Panc1 (cell line): ENCODE results near the gene NEIL1. TPM values are rescaled to one million over a fixed set of nuclear protein-coding genes. Genes with fewer than 3 reads are reported as not detected.
A peak's percentile ranks its signal among the peaks of the same experiment; 100 is the strongest.

Experiments used
- ATAC-seq: fragments of 200-7000 bp; cut with Tn5 transposase; 2 replicates; pipeline ENCODE4 v1.9.1; 2020; ENCODE audit warnings: mild to moderate bottlenecking, moderate library complexity
- BruUV-seq: library from RNA; stranded (reverse); fragments of 400-500 nt; replicated peaks from 2 replicates; lab custom pipeline; 2021; lab: Mats Ljungman, UMichigan
- CTCF ChIA-PET: fragments of 300-600 bp; sonication (Branson Sonifier 250); formaldehyde crosslinking; loops from one replicate; lab custom pipeline; 2022; ENCODE audit warnings: antibody characterized with exemption; lab: Charles Lee
- POLR2A ChIA-PET: fragments of 300-600 bp; sonication (Branson Sonifier 250); formaldehyde crosslinking; loops from one replicate; lab custom pipeline; 2022; ENCODE audit warnings: antibody characterized with exemption; lab: Charles Lee
- DNase-seq: peaks from one replicate; pipeline ENCODE4 v3.0.0-alpha.2; 2010; ENCODE audit warnings: low read depth, low spot score
- H3K27ac ChIP-seq: 2 replicates; pipeline ENCODE4 v1.5.1; 2011; ENCODE audit warnings: mild to moderate bottlenecking, low read length, inconsistent platforms
- H3K27me3 ChIP-seq: fragments of 200-500 bp; sonication (Bioruptor generic); 2 replicates; pipeline ENCODE4 v1.6.0; 2014; ENCODE audit warnings: low read length, inconsistent platforms; ENCODE audit not compliant: control insufficient read depth, insufficient read depth
- H3K36me3 ChIP-seq: fragments of 200-500 bp; sonication (Bioruptor generic); 2 replicates; pipeline ENCODE4 v1.5.1; 2014; ENCODE audit warnings: inconsistent platforms, mild to moderate bottlenecking, low read length, moderate library complexity; ENCODE audit not compliant: control insufficient read depth, insufficient read depth
- H3K4me1 ChIP-seq: 2 replicates; pipeline ENCODE4 v1.5.1; 2011; ENCODE audit warnings: inconsistent platforms, mild to moderate bottlenecking, low read length, moderate library complexity; ENCODE audit not compliant: control insufficient read depth, insufficient read depth
- H3K4me3 ChIP-seq, 2 experiments: 2 replicates each; pipeline ENCODE4 v1.5.1; 2011 to 2012; ENCODE audit warnings: low read depth in 2 of 2, low read length in 2 of 2, mild to moderate bottlenecking in 2 of 2, inconsistent platforms in 1 of 2, moderate library complexity in 1 of 2
- H3K9me3 ChIP-seq: fragments of 200-500 bp; sonication (Bioruptor generic); 2 replicates; pipeline ENCODE4 v1.5.1; 2014; ENCODE audit warnings: low read depth, mild to moderate bottlenecking, inconsistent platforms, low read length, moderate library complexity; ENCODE audit not compliant: control insufficient read depth, insufficient read depth
- CTCF ChIP-seq: fragments of 450-650 bp; IDR thresholded peaks from 2 replicates; pipeline ENCODE4 v1.5.1; 2017; ENCODE audit warnings: mild to moderate bottlenecking
- POLR2AphosphoS5 ChIP-seq: IDR thresholded peaks from 2 replicates; pipeline ENCODE4 v1.6.1; 2012; ENCODE audit warnings: mild to moderate bottlenecking, low read depth, low read length, moderate library complexity
- REST ChIP-seq, 2 experiments: IDR thresholded peaks; 2 replicates each; pipeline ENCODE4 v1.6.1; 2011 to 2012; ENCODE audit warnings: low read depth in 2 of 2, control low read depth in 1 of 2, low read length in 1 of 2, mild to moderate bottlenecking in 1 of 2, moderate library complexity in 1 of 2; ENCODE audit not compliant: insufficient read depth in 1 of 2
- SIN3A ChIP-seq: IDR thresholded peaks from 2 replicates; pipeline ENCODE4 v1.6.1; 2012; ENCODE audit warnings: low read depth, mild to moderate bottlenecking, low read length, moderate library complexity, borderline replicate concordance; ENCODE audit not compliant: insufficient read depth
- TCF7L2 ChIP-seq: IDR thresholded peaks from 2 replicates; pipeline ENCODE4 v1.6.1; 2011; ENCODE audit warnings: mild to moderate bottlenecking, low read depth, low read length, inconsistent platforms
- in situ Hi-C: cut with HindIII; loops from 2 replicates; pipeline ENCODE4 v1.10.0; 2016; ENCODE audit warnings: low sequenced_read_pairs, low pct_unique_long_range_greater_than_20kb
- intact Hi-C: fragments of 100-400 bp; cut with micrococcal nuclease; formaldehyde crosslinking; loops from one replicate; pipeline ENCODE4 v1.10.0; 2022; ENCODE audit not compliant: unreplicated experiment
- total RNA-seq: library from RNA; stranded (reverse); gene quantifications from one replicate; pipeline ENCODE4 v1.2.1, GENCODE V29; 2021; ENCODE audit not compliant: unreplicated experiment

The NEIL1 gene
- total RNA-seq, 1 experiment from 2014 or later, result 3.4 TPM

DNA sequence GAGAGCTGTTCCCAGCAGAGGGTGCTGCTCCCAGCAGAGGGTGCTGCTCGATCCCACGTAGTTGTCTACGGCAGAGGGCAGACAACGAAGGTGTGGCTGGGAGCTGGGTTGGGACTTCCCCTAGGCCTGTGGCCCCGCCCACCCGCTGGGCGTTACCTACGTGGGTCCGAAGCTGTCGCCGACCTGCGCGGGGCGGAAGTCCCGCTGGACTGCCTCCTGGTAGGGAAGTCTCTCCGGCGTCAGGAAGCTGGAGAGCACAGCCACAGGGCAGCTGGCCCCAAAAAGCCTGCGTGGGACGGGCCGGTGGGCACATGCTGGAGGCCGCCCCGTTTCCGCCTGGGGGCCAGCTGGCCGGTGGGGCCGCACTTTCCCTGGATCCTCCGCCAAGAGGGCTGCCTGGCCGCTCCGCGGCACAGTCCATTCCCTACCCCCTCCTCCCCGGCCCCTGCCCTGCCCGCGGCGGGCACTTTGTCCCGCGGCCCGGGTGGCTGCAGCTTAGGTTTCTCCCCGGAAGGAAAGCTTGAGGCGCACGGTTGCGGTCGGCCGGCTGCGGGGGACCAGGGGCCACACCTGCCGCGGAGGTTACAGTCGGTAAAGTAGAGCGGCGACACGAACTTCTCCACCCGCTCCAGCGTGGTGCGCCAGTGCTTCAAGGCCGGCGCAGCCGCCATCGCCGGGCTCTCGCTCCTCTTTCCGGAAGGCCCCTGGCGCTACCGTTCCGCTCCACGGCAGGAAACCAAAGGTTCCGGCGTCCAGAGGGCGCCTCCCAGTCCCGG lies 21.3 kb downstream of the NEIL1 start, which contains the start of gene MAN2C1:
MAN2C1 (minus strand) TSS at position 695 of the 776 bp plus-strand sequence; CDS start at position 671, 24 bp downstream.
- POLR2A ChIA-PET, result interaction anchor here (0.6 to 1.3 kb wide), 5 partner anchors 84 to 324 kb away, joined by 3 to 7 read pairs (median 4); partner anchors contain the start of gene SIN3A
- CTCF ChIA-PET, result interaction anchor here (0.5 to 1.1 kb wide), 13 partner anchors 20 to 451 kb away, joined by 3 to 10 read pairs (median 3); partner anchors contain the start of gene SNX33
- ATAC-seq, result peak; percentile 96
- peak within 1 kb of the TSS; percentile 74 to 91 for H3K4me3 ChIP-seq
- H3K9me3 ChIP-seq, result no peaks in the 10 kb centered on the region
- no peaks in the 10 kb centered on the region for H3K27me3 ChIP-seq
- TF ChIP-seq SIN3A (no peak; the same call in 1 of the 2 replicates), CTCF (peak; percentile 93), REST (IDR thresholded peaks at IDR 0.05; ENCODE audit: insufficient read depth in 1 of 2, low read depth in 2 of 2, low read length in 1 of 2) (no peak), TCF7L2 (peak; percentile 66), POLR2AphosphoS5 (peak; percentile 97)
- BruUV-seq, result no TSS peak
- peaks cover 15% of the 10 kb centered on the region for H3K4me1 ChIP-seq
- intact Hi-C loops (no loop called here), in situ Hi-C loops (no loop called here)
- peak; percentile 84 for DNase-seq
- peak within 1 kb of the TSS; percentile 93 for H3K27ac ChIP-seq
- peaks cover 20% of the 10 kb centered on the region for H3K36me3 ChIP-seq

GRCh38 chr15:75368689-75369239 lies 21.9 kb downstream of the NEIL1 start:
- Histone ChIP-seq H3K36me3 (peaks cover 20% of the 10 kb centered on the region), H3K27me3 (no peaks in the 10 kb centered on the region), H3K4me1 (peaks cover 15% of the 10 kb centered on the region), H3K4me3 (peak overlapping the region; percentile 74 to 91), H3K27ac (peak overlapping the region; percentile 93), H3K9me3 (no peaks in the 10 kb centered on the region)
- ATAC-seq, result peak; percentile 5; the same call in 1 of the 2 replicates
- ChIA-PET CTCF (interaction anchor here (0.6 to 0.7 kb wide), 5 partner anchors 173 to 1912 kb away, joined by 3 to 6 read pairs (median 4); no protein-coding TSS in a partner anchor), POLR2A (interaction anchor here (0.6 to 1.3 kb wide), 5 partner anchors 83 to 213 kb away, joined by 3 to 7 read pairs (median 7); partner anchors contain the start of gene SIN3A)
- intact Hi-C loops, result no loop called here
- DNase-seq, result no peak
- TF ChIP-seq TCF7L2, result 0 out of 2 replicates have a peak, but pooled peaks have one; percentile 15
- TF ChIP-seq SIN3A, result no peak
- TSS peak; percentile 97 for BruUV-seq
- in situ Hi-C loops, result no loop called here
